Measurements from ENCODE around the gene TRIM13.
"Not testable (repeated sequence)": the region's sequence is repeated elsewhere in the genome, so short reads cannot be mapped to it uniquely, and the experiment has no call there.

TRIM13 gene

DNA sequence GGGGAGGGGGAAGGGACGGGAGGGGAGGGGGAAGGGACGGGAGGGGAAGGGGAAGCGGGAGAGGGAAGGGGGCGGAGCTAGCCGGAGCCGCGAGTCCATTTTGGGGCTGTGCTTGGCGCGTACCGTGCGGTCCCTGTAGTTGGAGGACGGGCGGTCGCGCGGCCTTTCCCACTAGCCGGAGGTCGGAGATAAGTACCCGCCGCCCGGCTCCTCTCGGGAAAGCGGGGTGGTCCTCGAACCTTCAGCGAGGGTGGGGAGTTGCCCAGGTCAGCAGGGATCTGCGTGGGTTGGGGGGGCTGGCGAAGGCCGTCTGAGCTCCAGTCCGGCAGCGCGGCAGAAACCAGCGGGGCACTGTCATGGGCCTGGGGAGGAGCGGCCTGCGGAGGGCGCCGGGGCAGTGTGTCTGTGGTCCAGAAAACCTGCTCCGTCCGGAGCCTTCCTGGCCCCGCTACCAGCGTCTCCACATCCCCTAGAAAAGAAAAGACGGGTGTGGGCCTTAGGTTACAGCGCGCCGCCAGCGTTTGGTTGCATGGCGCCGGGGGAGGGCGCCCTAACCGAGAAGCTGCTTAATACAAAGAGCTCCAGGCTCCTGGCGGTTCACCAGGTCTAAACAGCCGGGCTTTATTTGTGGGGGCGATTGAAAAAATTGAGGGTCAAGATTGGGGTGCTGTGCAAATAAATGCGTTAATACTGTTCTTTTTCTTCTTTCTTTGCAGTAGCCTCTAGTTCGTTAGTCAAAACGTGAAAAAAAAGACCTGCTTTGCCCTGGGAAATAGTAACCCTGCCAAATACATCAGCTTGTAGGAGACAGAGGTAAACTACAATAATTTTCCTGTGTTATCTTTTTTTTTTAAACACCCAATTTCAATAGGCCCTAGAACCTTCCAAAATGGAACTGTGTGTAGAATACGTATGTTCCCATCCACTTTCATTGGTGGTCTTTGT, at the start of gene TRIM13:
TRIM13 (plus strand) TSS at position 92 of the 945 bp plus-strand sequence. CDS start 14,899 bp downstream, outside the sequence.
- Histone ChIP-seq H3K4me1 (ENCODE audit: control insufficient read depth, insufficient read depth, low read length) (peaks cover 18% of the 10 kb centered on the region), H3K27me3 (ENCODE audit: control insufficient read depth, insufficient read depth, low read length) (no peaks in the 10 kb centered on the region), H3K36me3 (ENCODE audit: control insufficient read depth, insufficient read depth, low read length) (no peaks in the 10 kb centered on the region), H3K4me3 (ENCODE audit: low read length) (peak within 1 kb of the TSS; percentile 72), H3K9ac (ENCODE audit: low read length) (peak within 1 kb of the TSS; percentile 94), H3K9me3 (ENCODE audit: control insufficient read depth, low read length) (no peaks in the 10 kb centered on the region)

DNA sequence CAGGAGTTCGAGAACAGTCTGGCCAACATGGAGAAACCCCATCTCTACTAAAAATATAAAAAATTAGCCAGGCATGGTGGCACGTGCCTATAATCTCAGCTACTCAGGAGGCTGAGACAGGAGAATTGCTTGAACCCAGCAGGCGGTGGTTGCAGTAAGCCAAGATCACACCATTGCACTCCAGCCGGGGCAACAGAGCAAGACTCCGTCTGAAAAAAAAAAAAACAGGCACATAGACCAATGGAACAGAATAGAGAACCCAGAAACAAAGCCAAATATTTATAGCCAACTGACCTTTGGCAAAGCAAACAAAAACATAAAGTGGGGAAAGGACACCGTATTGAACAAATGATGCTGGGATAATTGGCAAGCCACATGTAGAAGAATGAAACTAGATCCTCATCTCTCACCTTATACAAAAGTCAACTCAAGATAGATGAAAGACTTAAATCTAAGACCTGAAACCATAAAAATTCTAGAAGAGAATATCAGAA, 48.0 kb upstream of the TRIM13 start:
- not testable (repeated sequence) for H3K4me1 ChIP-seq (ENCODE audit: control insufficient read depth, insufficient read depth, low read length); H3K4me3 ChIP-seq (ENCODE audit: low read length); H3K9ac ChIP-seq (ENCODE audit: low read length); H3K36me3 ChIP-seq (ENCODE audit: control insufficient read depth, insufficient read depth, low read length); H3K27me3 ChIP-seq (ENCODE audit: control insufficient read depth, insufficient read depth, low read length); H3K9me3 ChIP-seq (ENCODE audit: control insufficient read depth, low read length)

DNA sequence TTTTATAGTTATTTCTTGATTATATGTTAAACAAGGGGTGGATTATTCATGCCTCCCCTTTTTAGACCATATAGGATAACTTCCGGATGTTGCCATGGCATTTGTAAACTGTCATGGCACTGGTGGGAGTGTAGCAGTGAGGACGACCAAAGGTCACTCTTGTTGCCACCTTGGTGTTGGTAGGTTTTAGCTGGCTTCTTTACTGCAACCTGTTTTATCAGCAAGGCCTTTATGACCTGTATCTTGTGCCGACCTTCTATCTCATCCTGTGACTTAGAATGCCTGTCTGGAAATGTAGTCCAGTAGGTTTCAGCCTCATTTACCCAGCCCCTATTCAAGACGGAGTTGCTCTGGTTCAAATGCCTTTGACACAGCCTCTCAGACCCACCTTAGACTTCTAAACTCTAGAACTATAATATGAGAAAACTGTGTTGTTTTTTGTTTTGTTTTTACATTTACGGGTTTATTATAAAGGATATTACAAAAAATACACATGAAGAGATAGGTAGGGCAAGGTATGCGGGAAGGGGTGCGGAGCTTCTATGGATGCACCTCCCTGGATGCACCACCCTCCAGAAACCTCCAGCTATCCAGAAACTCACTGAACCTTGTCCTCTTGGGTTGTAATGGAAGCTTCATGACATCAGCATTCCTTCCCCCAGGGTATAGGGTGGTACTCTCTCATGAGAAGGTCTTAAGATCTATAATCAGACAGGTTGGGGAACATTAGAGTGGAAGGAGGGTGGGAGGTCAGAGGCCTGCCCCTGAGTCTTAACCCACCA, 44.9 kb upstream of the TRIM13 start:
- Histone ChIP-seq H3K4me1 (ENCODE audit: control insufficient read depth, insufficient read depth, low read length) (peaks cover 26% of the 10 kb centered on the region), H3K9ac (ENCODE audit: low read length) (no peak overlapping the region), H3K9me3 (ENCODE audit: control insufficient read depth, low read length) (no peaks in the 10 kb centered on the region)

DNA sequence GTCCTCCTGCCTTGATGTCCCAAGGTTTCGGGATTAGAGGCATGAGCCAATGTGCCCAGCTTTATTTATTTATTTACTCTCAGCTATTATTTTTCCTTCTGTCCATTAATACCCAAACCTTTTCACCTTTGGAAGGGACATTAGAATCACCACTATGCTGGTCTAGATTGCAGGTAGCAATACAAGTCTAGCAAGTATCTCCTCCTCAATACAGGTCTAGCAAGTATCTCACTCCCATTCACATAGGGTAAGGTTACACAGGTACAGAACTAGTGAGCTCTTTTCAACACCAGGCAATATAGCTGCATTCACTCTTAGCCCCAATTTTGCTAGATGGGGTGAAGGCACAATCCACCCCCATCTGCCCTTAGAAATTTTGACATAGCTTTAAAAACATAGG, 43.3 kb upstream of the TRIM13 start:
- Histone ChIP-seq H3K27me3 (ENCODE audit: control insufficient read depth, insufficient read depth, low read length) (no peaks in the 10 kb centered on the region), H3K9me3 (ENCODE audit: control insufficient read depth, low read length) (no peaks in the 10 kb centered on the region), H3K4me1 (ENCODE audit: control insufficient read depth, insufficient read depth, low read length) (peaks cover 26% of the 10 kb centered on the region), H3K36me3 (ENCODE audit: control insufficient read depth, insufficient read depth, low read length) (no peaks in the 10 kb centered on the region), H3K9ac (ENCODE audit: low read length) (no peak overlapping the region), H3K4me3 (ENCODE audit: low read length) (no peak overlapping the region)

More for the DNA sequence above, 44.9 kb upstream of the TRIM13 start:
- Histone ChIP-seq H3K27me3 (ENCODE audit: control insufficient read depth, insufficient read depth, low read length) (no peaks in the 10 kb centered on the region), H3K4me3 (ENCODE audit: low read length) (no peak overlapping the region), H3K36me3 (ENCODE audit: control insufficient read depth, insufficient read depth, low read length) (no peaks in the 10 kb centered on the region)

- H3K36me3 ChIP-seq (ENCODE audit: control insufficient read depth, insufficient read depth, low read length): no peaks in the 10 kb centered on the region
- no peaks in the 10 kb centered on the region for H3K9me3 ChIP-seq (ENCODE audit: control insufficient read depth, low read length)
- peaks cover 26% of the 10 kb centered on the region for H3K4me1 ChIP-seq (ENCODE audit: control insufficient read depth, insufficient read depth, low read length)
- H3K9ac ChIP-seq (ENCODE audit: low read length): no peak overlapping the region
- H3K4me3 ChIP-seq (ENCODE audit: low read length): no peak overlapping the region
- H3K27me3 ChIP-seq (ENCODE audit: control insufficient read depth, insufficient read depth, low read length): no peaks in the 10 kb centered on the region
Observed at GRCh38 chr13:49954674-49955455, 42.0 kb upstream of the TRIM13 start.

DNA sequence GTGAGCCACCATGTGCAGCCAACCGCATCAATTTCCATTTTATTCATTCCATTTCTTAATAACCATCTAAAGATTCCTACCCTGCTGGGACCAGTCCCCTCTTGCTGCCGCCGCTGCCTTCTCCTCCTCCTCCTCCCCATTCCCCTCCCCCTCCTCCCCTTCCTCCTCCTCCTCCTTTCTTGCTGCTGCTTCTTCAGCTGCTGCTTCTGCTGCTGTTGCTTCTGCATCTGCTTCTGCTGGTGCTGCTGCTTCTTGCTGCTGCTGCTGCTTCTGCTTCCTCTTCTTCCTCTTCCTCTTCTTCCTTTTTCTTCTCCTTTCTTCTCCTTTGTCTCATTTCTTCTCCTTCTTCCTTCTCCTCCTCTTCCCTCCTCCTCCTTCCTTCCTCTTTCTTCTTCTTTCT, 40.7 kb upstream of the TRIM13 start:
- H3K27me3 ChIP-seq (ENCODE audit: control insufficient read depth, insufficient read depth, low read length): no peaks in the 10 kb centered on the region
- no peaks in the 10 kb centered on the region for H3K9me3 ChIP-seq (ENCODE audit: control insufficient read depth, low read length)
- no peaks in the 10 kb centered on the region for H3K36me3 ChIP-seq (ENCODE audit: control insufficient read depth, insufficient read depth, low read length)
- H3K9ac ChIP-seq (ENCODE audit: low read length): no peak overlapping the region
- H3K4me3 ChIP-seq (ENCODE audit: low read length): no peak overlapping the region
- peaks cover 26% of the 10 kb centered on the region for H3K4me1 ChIP-seq (ENCODE audit: control insufficient read depth, insufficient read depth, low read length)

GRCh38 chr13:49958321-49958720, 38.5 kb upstream of the TRIM13 start:
- no peak overlapping the region for H3K9ac ChIP-seq (ENCODE audit: low read length)
- no peaks in the 10 kb centered on the region for H3K36me3 ChIP-seq (ENCODE audit: control insufficient read depth, insufficient read depth, low read length)
- no peaks in the 10 kb centered on the region for H3K9me3 ChIP-seq (ENCODE audit: control insufficient read depth, low read length)
- H3K4me1 ChIP-seq (ENCODE audit: control insufficient read depth, insufficient read depth, low read length): peaks cover 20% of the 10 kb centered on the region
- H3K4me3 ChIP-seq (ENCODE audit: low read length): no peak overlapping the region
- H3K27me3 ChIP-seq (ENCODE audit: control insufficient read depth, insufficient read depth, low read length): no peaks in the 10 kb centered on the region

GRCh38 chr13:49967456-49967855, 29.4 kb upstream of the TRIM13 start:
- Histone ChIP-seq H3K9ac (ENCODE audit: low read length) (no peak overlapping the region), H3K4me1 (ENCODE audit: control insufficient read depth, insufficient read depth, low read length) (peaks cover 5% of the 10 kb centered on the region), H3K9me3 (ENCODE audit: control insufficient read depth, low read length) (no peaks in the 10 kb centered on the region), H3K27me3 (ENCODE audit: control insufficient read depth, insufficient read depth, low read length) (no peaks in the 10 kb centered on the region), H3K4me3 (ENCODE audit: low read length) (no peak overlapping the region), H3K36me3 (ENCODE audit: control insufficient read depth, insufficient read depth, low read length) (no peaks in the 10 kb centered on the region)

- H3K27me3 ChIP-seq (ENCODE audit: control insufficient read depth, insufficient read depth, low read length): no peaks in the 10 kb centered on the region
- H3K9ac ChIP-seq (ENCODE audit: low read length): peak overlapping the region; percentile 49
- no peaks in the 10 kb centered on the region for H3K36me3 ChIP-seq (ENCODE audit: control insufficient read depth, insufficient read depth, low read length)
- no peak overlapping the region for H3K4me3 ChIP-seq (ENCODE audit: low read length)
- peaks cover 6% of the 10 kb centered on the region for H3K4me1 ChIP-seq (ENCODE audit: control insufficient read depth, insufficient read depth, low read length)
- H3K9me3 ChIP-seq (ENCODE audit: control insufficient read depth, low read length): no peaks in the 10 kb centered on the region
Observed at GRCh38 chr13:49972709-49973108, 24.1 kb upstream of the TRIM13 start.

GRCh38 chr13:49975826-49976225, 21.0 kb upstream of the TRIM13 start:
- Histone ChIP-seq H3K4me3 (ENCODE audit: low read length) (no peak overlapping the region), H3K36me3 (ENCODE audit: control insufficient read depth, insufficient read depth, low read length) (no peaks in the 10 kb centered on the region), H3K9me3 (ENCODE audit: control insufficient read depth, low read length) (no peaks in the 10 kb centered on the region), H3K27me3 (ENCODE audit: control insufficient read depth, insufficient read depth, low read length) (no peaks in the 10 kb centered on the region), H3K4me1 (ENCODE audit: control insufficient read depth, insufficient read depth, low read length) (peaks cover 6% of the 10 kb centered on the region), H3K9ac (ENCODE audit: low read length) (peak overlapping the region; percentile 45)

DNA sequence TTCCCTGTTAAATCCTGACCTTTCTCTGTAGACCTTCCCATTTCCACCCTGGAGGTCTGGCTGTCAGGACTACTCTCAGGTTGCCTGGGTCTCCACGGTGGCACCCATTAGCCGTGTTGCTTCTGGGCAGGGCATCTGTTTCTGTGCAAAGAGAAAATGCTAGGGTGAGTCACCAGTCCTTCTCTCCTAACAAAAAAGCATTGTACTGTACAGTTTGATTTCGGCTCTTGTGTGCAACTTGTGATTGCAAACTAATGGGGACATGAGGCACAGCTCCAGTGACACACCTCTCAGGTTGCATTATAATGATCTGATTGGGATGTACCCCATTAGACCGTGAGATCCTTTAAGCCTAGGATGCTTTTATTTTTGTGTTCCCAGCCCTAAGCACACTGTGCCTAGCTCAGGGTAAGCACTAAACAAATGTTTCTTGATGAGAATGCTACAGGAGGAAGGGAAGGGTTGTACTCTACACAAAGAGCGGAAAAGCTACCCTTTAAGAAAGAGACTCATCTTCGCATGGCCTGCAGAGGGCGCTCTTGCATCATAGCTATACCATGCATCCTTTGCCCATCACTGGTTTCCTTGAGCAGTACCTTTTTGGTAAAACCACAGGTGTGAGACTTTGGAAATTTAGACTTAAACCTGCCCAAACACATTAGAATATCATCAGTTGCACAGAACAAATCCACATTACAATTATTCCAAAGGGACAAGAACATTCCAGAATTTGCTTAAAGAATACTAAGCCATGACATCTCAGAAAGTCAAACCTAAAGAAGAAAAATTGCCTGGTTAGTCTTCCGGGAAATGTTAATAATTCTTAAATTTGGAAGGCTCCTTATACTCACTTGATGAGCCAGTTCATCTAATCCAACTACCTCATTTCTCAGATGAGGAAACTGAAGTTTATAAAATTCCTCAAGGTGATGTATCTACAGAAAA, 20.3 kb upstream of the TRIM13 start:
- H3K27me3 ChIP-seq (ENCODE audit: control insufficient read depth, insufficient read depth, low read length): no peaks in the 10 kb centered on the region
- H3K9ac ChIP-seq (ENCODE audit: low read length): peak overlapping the region; percentile 45
- H3K4me3 ChIP-seq (ENCODE audit: low read length): peak overlapping the region; percentile 16
- H3K9me3 ChIP-seq (ENCODE audit: control insufficient read depth, low read length): no peaks in the 10 kb centered on the region
- no peaks in the 10 kb centered on the region for H3K36me3 ChIP-seq (ENCODE audit: control insufficient read depth, insufficient read depth, low read length)
- H3K4me1 ChIP-seq (ENCODE audit: control insufficient read depth, insufficient read depth, low read length): peaks cover 6% of the 10 kb centered on the region

Data from mucosa of stomach (tissue), 1 donor.